ENCODE results near the gene CTSH.

DNA sequence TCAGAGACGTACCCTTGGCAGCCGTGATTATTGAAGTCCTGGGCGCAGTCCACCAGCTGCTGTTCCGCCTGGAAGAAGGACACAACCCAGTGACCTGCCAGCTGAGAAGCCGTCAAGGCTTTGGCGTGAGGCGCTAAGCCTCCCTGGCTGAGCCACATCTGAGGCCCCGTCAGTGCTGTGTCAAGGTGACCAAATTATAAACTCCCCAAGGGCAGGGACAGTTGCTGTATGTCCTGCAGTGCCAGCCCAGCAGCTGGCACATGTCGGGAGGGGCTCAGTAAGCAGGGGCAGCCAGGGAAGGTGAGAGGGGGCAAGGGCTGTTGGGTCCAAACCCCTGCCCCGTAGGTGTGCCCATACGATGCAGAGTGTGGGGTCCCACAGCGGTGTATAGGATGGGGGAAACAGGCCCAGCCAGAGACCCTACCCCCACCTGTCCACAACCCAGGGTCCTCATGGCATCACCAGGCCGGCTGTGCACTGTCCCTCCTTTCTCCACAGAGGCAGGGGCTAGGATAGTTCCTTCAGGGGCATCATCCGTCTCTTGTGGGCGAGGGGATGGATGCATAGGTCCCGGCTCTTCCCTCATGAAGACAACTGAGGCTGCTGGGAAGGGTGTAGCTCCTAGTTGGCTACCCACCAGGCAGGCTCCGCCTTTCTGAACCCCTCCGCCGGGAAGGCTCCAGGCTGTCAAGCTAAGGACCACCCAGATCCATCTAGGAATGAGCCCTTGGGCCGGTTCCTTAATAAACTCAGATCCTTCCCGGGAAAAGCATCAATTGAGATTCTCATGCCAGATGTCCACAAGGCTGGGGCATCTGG lies 13.2 kb downstream of the CTSH start:
- TF ChIP-seq, protein P1, sequence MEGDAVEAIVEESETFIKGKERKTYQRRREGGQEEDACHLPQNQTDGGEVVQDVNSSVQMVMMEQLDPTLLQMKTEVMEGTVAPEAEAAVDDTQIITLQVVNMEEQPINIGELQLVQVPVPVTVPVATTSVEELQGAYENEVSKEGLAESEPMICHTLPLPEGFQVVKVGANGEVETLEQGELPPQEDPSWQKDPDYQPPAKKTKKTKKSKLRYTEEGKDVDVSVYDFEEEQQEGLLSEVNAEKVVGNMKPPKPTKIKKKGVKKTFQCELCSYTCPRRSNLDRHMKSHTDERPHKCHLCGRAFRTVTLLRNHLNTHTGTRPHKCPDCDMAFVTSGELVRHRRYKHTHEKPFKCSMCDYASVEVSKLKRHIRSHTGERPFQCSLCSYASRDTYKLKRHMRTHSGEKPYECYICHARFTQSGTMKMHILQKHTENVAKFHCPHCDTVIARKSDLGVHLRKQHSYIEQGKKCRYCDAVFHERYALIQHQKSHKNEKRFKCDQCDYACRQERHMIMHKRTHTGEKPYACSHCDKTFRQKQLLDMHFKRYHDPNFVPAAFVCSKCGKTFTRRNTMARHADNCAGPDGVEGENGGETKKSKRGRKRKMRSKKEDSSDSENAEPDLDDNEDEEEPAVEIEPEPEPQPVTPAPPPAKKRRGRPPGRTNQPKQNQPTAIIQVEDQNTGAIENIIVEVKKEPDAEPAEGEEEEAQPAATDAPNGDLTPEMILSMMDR (IDR thresholded peaks at IDR 0.05): no peak
- TF ChIP-seq, protein P2, sequence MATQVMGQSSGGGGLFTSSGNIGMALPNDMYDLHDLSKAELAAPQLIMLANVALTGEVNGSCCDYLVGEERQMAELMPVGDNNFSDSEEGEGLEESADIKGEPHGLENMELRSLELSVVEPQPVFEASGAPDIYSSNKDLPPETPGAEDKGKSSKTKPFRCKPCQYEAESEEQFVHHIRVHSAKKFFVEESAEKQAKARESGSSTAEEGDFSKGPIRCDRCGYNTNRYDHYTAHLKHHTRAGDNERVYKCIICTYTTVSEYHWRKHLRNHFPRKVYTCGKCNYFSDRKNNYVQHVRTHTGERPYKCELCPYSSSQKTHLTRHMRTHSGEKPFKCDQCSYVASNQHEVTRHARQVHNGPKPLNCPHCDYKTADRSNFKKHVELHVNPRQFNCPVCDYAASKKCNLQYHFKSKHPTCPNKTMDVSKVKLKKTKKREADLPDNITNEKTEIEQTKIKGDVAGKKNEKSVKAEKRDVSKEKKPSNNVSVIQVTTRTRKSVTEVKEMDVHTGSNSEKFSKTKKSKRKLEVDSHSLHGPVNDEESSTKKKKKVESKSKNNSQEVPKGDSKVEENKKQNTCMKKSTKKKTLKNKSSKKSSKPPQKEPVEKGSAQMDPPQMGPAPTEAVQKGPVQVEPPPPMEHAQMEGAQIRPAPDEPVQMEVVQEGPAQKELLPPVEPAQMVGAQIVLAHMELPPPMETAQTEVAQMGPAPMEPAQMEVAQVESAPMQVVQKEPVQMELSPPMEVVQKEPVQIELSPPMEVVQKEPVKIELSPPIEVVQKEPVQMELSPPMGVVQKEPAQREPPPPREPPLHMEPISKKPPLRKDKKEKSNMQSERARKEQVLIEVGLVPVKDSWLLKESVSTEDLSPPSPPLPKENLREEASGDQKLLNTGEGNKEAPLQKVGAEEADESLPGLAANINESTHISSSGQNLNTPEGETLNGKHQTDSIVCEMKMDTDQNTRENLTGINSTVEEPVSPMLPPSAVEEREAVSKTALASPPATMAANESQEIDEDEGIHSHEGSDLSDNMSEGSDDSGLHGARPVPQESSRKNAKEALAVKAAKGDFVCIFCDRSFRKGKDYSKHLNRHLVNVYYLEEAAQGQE (IDR thresholded peaks at IDR 0.05; ENCODE audit: insufficient read depth in 1 of 2, low read depth in 2 of 2, low read length in 1 of 2): no peak
- TF ChIP-seq POLR2AphosphoS5 (IDR thresholded peaks at IDR 0.05; ENCODE audit: low read depth, low read length): no peak

Data from Panc1 (cell line).